Stimulated activated naive CD8-positive, alpha-beta T cell treated with anti-CD3 and anti-CD28 coated beads, Interleukin-15, Interleukin-2, amounts not matched to agents 100 ng/mL and 50 ng/mL, for 24 hours (primary cell): ENCODE data around the gene SOX5.

Experiments used
- H3K27ac Mint-ChIP-seq: one replicate; pipeline ENCODE4 v1.8.0; 2021; ENCODE audit warnings: mild to moderate bottlenecking, mixed read lengths
- H3K27me3 Mint-ChIP-seq: one replicate; pipeline ENCODE4 v1.8.0; 2021; ENCODE audit warnings: mixed read lengths
- H3K36me3 Mint-ChIP-seq: one replicate; pipeline ENCODE4 v1.8.0; 2021; ENCODE audit warnings: low read depth, mixed read lengths
- H3K4me1 Mint-ChIP-seq: one replicate; pipeline ENCODE4 v1.8.0; 2021; ENCODE audit warnings: low read depth, mixed read lengths
- H3K4me3 Mint-ChIP-seq: one replicate; pipeline ENCODE4 v1.8.0; 2021; ENCODE audit warnings: mild to moderate bottlenecking, mixed read lengths
- H3K9me3 Mint-ChIP-seq: one replicate; pipeline ENCODE4 v1.8.0; 2021; ENCODE audit warnings: mixed read lengths

The SOX5 gene

DNA sequence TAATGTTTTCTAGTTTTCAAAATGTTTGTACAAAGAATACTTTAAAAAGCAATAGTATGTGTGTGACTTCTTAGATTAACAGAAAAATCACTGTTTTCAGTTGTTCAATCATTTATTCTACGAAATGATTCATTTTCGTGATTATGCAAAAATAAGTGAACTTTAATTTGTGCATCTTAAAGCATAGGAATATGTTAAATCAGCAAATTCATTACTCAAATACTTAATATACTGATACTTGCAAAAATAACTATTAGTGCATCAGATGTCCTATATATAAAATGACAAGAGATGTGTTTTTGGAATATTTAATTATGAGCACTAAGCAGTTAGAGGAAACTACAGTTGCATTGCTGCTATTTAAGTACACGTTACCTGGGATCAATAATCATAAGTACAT lies 11.0 kb downstream of the SOX5 start:
- Mint-ChIP-seq H3K4me3 (no peak overlapping the region), H3K9me3 (no peaks in the 10 kb centered on the region), H3K27me3 (no peaks in the 10 kb centered on the region), H3K27ac (no peak overlapping the region), H3K36me3 (no peaks in the 10 kb centered on the region), H3K4me1 (no peaks in the 10 kb centered on the region)

DNA sequence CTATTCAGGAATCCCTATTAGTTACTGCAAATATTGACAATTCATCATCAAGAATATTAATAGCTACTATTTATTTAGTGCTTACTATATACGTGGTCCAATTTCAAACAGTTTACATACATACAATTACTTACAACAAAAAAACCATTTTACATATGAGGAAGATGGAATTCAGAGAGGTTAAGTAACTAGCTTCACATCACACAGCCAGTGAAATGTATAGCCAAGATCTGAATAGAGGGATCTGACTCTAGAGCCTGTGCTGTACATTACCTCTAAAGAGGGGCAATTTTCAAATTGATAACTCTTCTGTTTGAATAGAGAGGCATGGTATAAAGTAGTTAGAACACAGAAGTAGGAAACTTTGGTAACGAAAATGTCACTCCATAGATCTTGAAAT lies 18.3 kb downstream of the SOX5 start:
- Mint-ChIP-seq H3K4me3 (no peak overlapping the region), H3K27me3 (no peaks in the 10 kb centered on the region), H3K4me1 (no peaks in the 10 kb centered on the region), H3K9me3 (no peaks in the 10 kb centered on the region), H3K36me3 (no peaks in the 10 kb centered on the region), H3K27ac (no peak overlapping the region)

DNA sequence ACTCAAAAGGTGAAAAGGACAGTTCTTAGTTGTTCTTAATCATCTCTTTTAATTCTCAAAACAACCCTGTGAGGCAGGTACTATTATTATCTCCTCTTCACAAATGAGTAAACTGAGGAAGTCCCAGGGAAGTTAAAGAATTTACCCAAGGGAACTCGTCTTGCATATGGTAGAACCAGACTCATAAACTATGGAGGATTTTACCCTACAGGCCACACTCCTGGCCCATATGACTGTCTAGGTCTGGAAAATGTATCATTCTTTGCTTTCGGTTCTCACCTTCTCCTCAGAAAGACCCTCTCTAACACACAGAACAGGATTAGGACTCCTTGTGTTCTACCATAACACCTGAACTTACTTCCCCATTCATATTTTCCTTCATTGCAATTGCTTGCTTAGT lies 18.9 kb downstream of the SOX5 start:
- Mint-ChIP-seq H3K4me3 (no peak overlapping the region), H3K27me3 (no peaks in the 10 kb centered on the region), H3K4me1 (no peaks in the 10 kb centered on the region), H3K36me3 (no peaks in the 10 kb centered on the region), H3K27ac (no peak overlapping the region), H3K9me3 (no peaks in the 10 kb centered on the region)

DNA sequence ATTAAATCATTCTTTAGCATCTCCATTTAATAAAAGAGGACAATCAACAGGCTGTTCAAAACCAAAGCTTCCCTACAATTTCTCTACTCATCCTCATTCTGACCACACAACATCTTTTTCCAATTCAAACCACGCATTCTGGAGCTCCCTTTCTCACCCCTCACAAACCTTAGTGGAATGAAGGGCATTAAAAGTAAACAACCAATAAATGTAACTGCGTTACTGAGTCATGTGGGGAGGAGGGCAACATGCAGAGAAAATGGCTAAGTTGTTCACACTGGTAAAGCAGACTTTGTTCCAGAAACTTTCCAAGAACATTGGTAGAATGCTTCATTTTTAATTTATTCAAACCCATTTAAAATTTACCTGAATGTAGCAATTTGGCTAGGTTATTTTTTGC lies 19.6 kb downstream of the SOX5 start:
- H3K27me3 Mint-ChIP-seq: no peaks in the 10 kb centered on the region
- H3K4me3 Mint-ChIP-seq: no peak overlapping the region
- no peak overlapping the region for H3K27ac Mint-ChIP-seq
- no peaks in the 10 kb centered on the region for H3K36me3 Mint-ChIP-seq
- H3K9me3 Mint-ChIP-seq: no peaks in the 10 kb centered on the region
- H3K4me1 Mint-ChIP-seq: no peaks in the 10 kb centered on the region

DNA sequence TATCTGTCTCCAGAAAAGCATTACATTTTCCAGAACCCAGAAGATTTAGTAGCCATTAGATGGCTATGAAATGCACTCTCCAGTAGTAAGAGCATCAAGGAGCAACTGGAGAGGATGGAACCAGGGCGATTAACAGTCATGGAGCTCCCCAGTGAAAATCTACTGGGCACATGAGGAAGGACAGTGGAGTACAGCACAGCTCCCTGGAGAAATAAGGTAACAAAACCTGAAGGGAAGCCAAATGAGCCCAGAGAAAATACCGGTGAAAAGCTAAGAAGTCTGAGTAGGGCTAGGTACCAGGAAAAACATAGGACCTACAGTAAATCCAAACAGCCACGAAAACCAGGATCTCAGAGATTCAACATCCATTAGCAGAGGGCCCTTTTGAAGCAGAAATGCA lies 21.6 kb downstream of the SOX5 start:
- Mint-ChIP-seq H3K36me3 (no peaks in the 10 kb centered on the region), H3K4me1 (no peaks in the 10 kb centered on the region), H3K27ac (no peak overlapping the region), H3K4me3 (no peak overlapping the region), H3K27me3 (no peaks in the 10 kb centered on the region), H3K9me3 (no peaks in the 10 kb centered on the region)

DNA sequence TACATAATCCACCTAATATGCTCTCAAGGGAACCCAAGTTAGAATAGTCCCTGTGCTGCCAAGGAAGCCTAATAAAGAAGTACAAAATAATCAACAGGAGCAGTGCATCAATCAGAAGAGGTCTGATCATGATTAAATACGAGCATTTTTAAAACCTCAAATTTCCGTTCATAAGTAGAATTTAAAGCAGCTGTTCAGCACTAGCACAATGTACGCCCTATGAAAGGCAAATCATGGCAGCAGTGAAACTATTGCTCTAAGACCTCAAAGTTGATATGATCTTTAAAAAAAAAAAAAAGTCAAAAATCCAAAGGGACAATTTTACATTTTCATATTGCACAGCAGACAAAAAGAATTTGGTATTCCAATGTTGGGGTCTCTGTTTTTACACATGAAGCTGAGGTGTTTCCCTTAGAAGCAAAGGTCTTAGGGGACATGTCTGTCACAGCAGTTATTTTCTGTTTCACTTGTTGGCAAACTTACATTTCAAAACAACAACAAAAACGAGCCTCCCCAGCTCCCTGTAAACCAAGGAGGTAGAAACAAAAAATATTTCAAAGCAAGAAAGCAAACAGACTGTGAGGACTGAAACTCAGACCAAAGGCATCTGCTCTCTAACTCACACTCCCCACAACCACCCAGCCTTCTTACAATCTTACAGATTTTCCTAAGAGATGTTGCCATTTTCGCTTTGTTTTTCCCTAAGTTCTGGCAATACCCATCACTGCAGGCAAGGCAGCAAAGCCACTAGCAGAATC lies 28.2 kb downstream of the SOX5 start:
- peaks cover 3% of the 10 kb centered on the region for H3K9me3 Mint-ChIP-seq
- H3K27me3 Mint-ChIP-seq: no peaks in the 10 kb centered on the region
- no peaks in the 10 kb centered on the region for H3K36me3 Mint-ChIP-seq
- no peak overlapping the region for H3K4me3 Mint-ChIP-seq
- no peak overlapping the region for H3K27ac Mint-ChIP-seq
- H3K4me1 Mint-ChIP-seq: no peaks in the 10 kb centered on the region

DNA sequence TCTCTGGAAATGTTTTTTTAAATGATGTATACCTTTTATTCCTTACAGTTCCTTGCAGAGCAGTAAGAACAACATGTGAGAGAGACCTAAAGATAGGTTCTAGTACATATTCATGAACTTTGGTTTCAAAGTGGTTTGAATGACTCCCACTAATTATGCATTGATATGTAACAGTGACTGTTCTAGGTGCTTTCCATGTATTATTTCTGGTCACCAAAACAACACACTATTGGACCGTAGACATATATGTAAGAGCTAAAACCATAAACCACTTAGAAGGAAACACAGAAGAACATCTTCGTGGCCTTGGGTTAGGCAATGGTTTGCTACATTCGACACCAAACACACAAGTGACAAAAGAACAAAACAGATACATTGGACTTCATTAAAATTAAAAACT lies 37.9 kb downstream of the SOX5 start:
- H3K27ac Mint-ChIP-seq: no peak overlapping the region
- no peaks in the 10 kb centered on the region for H3K36me3 Mint-ChIP-seq
- H3K4me1 Mint-ChIP-seq: no peaks in the 10 kb centered on the region
- H3K9me3 Mint-ChIP-seq: no peaks in the 10 kb centered on the region
- H3K4me3 Mint-ChIP-seq: no peak overlapping the region
- H3K27me3 Mint-ChIP-seq: no peaks in the 10 kb centered on the region

DNA sequence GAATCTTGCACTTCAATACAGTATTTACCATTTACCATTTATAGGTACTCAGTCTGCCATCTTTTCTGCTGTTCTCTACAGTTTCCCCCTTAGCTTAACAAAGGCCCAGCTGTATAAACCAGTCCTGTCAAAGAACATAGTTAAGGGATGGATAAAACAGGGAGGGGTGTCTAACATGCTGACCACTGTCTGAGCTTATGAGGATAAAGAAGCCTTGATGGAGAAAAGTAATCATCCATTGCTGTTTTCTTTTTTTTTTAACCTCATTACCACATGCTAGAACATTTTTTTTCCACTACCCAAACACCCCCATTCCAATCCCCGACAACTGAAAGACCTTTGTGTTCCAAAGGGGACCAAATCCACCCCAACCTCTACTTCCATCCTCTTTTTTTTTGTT lies 39.9 kb downstream of the SOX5 start:
- Mint-ChIP-seq H3K4me3 (no peak overlapping the region), H3K27me3 (no peaks in the 10 kb centered on the region), H3K9me3 (no peaks in the 10 kb centered on the region), H3K27ac (no peak overlapping the region), H3K4me1 (no peaks in the 10 kb centered on the region), H3K36me3 (no peaks in the 10 kb centered on the region)

DNA sequence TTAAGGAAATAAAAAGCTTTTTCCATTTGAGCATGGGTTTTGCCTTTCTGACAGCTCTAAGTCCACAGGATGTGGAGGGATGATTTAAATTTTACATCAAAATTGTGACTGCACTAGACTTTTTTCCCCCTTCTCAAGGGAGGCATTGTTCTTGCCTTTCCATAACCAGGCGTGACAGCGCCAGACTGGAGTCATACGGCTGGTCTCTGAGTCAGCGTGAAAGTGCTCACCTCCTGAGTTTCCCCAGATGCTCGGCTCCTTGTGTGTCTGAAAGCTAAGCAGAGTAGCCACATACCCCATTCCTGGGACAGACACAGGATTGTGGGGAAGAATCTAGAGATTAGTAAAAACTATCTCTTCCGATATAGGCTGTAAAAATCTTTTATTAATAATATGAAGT lies 43.1 kb downstream of the SOX5 start:
- Mint-ChIP-seq H3K4me3 (no peak overlapping the region), H3K27me3 (no peaks in the 10 kb centered on the region)

DNA sequence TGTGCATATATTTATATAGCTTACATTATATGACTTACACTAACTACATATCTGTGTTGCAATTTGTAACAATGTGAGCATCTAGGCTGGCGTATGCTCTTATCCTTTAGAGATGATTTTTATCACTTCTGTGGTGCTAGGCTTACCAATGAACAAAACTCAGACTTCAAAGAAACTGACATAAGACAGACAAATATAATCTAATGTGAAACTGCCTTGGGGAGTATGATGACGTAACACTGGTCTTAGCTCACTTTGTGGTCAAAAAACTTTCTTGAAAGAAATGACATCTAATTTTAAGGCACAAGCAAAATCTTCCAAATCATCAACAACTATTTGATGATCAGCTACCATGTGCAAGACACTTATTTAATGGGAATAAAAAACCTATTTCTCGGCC lies 50.0 kb downstream of the SOX5 start:
- no peaks in the 10 kb centered on the region for H3K36me3 Mint-ChIP-seq
- no peaks in the 10 kb centered on the region for H3K27me3 Mint-ChIP-seq

More for the DNA sequence above, 43.1 kb downstream of the SOX5 start:
- H3K36me3 Mint-ChIP-seq: no peaks in the 10 kb centered on the region
- no peak overlapping the region for H3K27ac Mint-ChIP-seq
- H3K4me1 Mint-ChIP-seq: no peaks in the 10 kb centered on the region
- peaks cover 3% of the 10 kb centered on the region for H3K9me3 Mint-ChIP-seq

DNA sequence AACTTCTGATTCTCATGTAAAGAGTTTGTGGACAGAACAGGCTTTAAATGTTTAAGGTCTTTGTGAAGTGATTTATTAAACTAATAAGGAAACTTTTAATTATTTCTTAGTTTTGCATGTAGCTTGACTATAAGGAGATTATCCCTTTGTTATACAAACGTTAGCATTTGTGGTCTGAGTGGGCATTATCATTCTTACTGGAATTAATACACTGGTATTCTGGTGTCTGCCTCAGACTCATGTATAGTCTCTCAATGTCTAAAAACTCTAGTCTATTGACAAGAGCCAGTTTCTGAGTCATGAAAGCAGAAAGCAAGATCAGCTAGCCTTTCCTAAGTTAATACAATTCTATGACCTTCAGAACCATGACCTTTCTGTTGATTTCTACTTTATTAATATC lies 51.3 kb downstream of the SOX5 start:
- no peaks in the 10 kb centered on the region for H3K36me3 Mint-ChIP-seq
- no peaks in the 10 kb centered on the region for H3K4me1 Mint-ChIP-seq
- H3K27me3 Mint-ChIP-seq: no peaks in the 10 kb centered on the region
- no peak overlapping the region for H3K4me3 Mint-ChIP-seq
- no peak overlapping the region for H3K27ac Mint-ChIP-seq
- H3K9me3 Mint-ChIP-seq: peaks cover 4% of the 10 kb centered on the region

More for the DNA sequence above, 50.0 kb downstream of the SOX5 start:
- H3K27ac Mint-ChIP-seq: no peak overlapping the region
- peaks cover 4% of the 10 kb centered on the region for H3K9me3 Mint-ChIP-seq
- no peaks in the 10 kb centered on the region for H3K4me1 Mint-ChIP-seq
- no peak overlapping the region for H3K4me3 Mint-ChIP-seq

DNA sequence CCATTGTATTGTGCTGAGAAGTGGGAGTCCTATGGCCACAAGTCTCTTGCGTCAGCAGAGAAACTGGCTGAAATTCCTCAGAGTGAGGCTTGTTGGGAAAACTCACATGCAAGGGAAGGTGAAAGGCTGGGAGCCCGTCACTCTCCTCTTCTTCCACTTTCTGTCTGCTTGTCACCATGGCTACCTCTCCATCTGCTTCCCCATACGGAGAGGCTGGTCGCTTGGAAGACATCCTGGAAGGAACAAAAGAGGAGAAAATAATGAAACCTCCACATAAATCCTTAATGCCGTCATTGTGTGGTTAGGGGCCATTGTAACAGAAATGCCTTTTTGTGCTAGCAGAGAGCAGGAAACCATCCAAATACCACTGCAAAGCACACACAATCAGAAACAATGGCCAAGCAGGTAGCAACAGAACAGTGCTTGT lies 53.7 kb downstream of the SOX5 start:
- no peaks in the 10 kb centered on the region for H3K27me3 Mint-ChIP-seq
- H3K9me3 Mint-ChIP-seq: no peaks in the 10 kb centered on the region
- H3K27ac Mint-ChIP-seq: no peak overlapping the region
- no peaks in the 10 kb centered on the region for H3K4me1 Mint-ChIP-seq
- H3K36me3 Mint-ChIP-seq: no peaks in the 10 kb centered on the region
- no peak overlapping the region for H3K4me3 Mint-ChIP-seq

DNA sequence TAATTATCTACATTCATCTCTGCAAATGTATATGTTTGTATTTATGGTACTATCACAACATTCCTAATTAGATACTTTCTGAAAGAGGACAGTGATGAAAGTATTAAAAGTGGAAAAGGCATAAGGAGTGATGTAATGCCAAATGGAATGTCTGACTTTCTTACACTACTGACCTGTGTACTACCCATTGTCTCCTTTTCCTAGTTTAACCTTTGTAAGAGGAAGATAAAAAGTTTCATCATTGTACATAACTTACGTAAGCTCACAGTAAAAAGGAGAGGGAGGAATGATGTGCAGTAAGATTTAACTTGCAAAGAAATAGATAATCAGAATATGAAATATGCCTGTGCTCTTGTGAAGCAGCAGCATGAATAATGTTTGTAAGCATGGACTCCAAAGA lies 55.9 kb downstream of the SOX5 start:
- Mint-ChIP-seq H3K27ac (no peak overlapping the region), H3K4me3 (no peak overlapping the region), H3K9me3 (no peaks in the 10 kb centered on the region), H3K27me3 (no peaks in the 10 kb centered on the region), H3K36me3 (no peaks in the 10 kb centered on the region), H3K4me1 (no peaks in the 10 kb centered on the region)

DNA sequence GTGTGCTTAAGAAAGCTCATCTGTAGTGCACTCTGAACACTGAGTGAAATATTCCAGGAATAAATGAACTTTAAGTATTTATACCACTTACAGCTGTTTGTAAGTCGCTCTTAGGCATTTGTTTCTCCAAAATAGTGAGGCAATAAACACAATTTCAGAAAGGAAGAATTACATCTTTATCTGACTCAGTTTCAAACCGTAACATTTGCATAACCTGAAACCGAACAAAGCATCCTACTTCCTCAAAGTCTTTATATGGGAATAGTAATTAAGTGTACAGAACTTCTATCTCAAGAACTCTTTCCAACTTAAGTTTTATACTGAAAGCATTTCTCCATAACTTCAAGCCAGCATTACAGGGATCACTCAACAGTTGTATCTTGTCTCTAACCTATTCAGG lies 58.4 kb downstream of the SOX5 start:
- Mint-ChIP-seq H3K9me3 (no peaks in the 10 kb centered on the region), H3K27me3 (no peaks in the 10 kb centered on the region), H3K27ac (no peak overlapping the region), H3K4me3 (no peak overlapping the region), H3K36me3 (no peaks in the 10 kb centered on the region), H3K4me1 (no peaks in the 10 kb centered on the region)

DNA sequence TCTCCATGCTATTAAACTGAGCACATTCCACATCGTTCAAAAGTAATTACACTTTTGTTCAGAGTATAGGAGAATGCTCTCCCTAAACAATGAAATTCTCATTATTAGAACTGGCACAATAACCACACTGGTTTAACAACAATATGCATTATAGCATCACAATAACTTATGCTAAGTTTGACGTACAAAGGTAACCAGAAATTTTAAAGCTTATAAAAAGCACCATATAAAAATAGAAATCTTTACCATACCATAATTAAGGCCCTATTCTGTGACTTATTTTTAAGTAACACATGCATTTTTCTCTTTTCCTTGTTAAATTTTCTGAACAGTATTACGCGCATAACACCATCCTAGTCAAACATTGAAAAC lies 60.4 kb downstream of the SOX5 start:
- no peaks in the 10 kb centered on the region for H3K4me1 Mint-ChIP-seq
- H3K27me3 Mint-ChIP-seq: no peaks in the 10 kb centered on the region
- H3K4me3 Mint-ChIP-seq: no peak overlapping the region

DNA sequence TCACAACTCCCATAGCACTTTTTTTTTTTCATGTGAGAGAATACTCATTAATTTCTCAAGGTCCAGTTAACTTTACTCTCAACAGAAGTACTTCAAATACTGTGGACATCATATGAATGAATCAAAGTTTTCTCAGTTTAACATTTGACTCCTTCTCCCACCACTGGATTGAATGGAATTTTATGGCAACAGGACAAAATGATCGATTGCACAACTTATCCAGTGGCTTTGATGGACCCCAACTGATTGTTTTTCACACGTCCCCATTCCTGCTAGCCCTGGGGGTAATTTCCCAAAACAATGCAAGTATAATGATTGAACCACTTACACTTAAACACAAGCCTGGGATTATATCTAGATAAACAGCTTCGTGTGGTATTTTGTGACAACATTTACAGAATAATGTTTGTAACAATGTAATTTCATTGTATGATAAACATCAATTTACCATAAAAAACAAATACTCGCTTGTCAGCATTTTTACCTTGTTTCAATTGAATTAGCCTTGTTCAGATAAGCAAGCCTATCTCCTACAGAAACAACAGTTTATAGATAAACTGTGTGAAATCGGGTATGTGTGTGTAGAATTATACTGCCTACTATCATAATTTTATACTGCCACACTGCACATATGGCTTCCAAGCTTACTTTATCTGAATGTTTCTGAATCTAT lies 60.9 kb downstream of the SOX5 start:
- no peaks in the 10 kb centered on the region for H3K4me1 Mint-ChIP-seq
- H3K9me3 Mint-ChIP-seq: no peaks in the 10 kb centered on the region
- no peaks in the 10 kb centered on the region for H3K27me3 Mint-ChIP-seq
- no peaks in the 10 kb centered on the region for H3K36me3 Mint-ChIP-seq
- H3K4me3 Mint-ChIP-seq: no peak overlapping the region
- H3K27ac Mint-ChIP-seq: no peak overlapping the region

More for the DNA sequence above, 60.4 kb downstream of the SOX5 start:
- H3K9me3 Mint-ChIP-seq: no peaks in the 10 kb centered on the region
- no peak overlapping the region for H3K27ac Mint-ChIP-seq
- H3K36me3 Mint-ChIP-seq: no peaks in the 10 kb centered on the region
